SK-N-MC (cell line): Measurements from ENCODE around the gene C19orf81.

Experiments
- EZH2 ChIP-seq: fragments of 200-600 bp; sonication (generic); IDR thresholded peaks from one replicate; pipeline ENCODE4 v1.6.1; 2017; ENCODE audit warnings: antibody characterized with exemption
- FOXP2 ChIP-seq: optimal IDR thresholded peaks from 2 replicates; pipeline ENCODE3; 2011; ENCODE audit warnings: mild to moderate bottlenecking, moderate library complexity; ENCODE audit not compliant: insufficient read depth; ENCODE audit errors: extremely low read length, control extremely low read depth
- POLR2AphosphoS5 ChIP-seq: IDR thresholded peaks from 2 replicates; pipeline ENCODE4 v1.6.1; 2012; ENCODE audit warnings: mild to moderate bottlenecking, low read depth, low read length, borderline replicate concordance

DNA sequence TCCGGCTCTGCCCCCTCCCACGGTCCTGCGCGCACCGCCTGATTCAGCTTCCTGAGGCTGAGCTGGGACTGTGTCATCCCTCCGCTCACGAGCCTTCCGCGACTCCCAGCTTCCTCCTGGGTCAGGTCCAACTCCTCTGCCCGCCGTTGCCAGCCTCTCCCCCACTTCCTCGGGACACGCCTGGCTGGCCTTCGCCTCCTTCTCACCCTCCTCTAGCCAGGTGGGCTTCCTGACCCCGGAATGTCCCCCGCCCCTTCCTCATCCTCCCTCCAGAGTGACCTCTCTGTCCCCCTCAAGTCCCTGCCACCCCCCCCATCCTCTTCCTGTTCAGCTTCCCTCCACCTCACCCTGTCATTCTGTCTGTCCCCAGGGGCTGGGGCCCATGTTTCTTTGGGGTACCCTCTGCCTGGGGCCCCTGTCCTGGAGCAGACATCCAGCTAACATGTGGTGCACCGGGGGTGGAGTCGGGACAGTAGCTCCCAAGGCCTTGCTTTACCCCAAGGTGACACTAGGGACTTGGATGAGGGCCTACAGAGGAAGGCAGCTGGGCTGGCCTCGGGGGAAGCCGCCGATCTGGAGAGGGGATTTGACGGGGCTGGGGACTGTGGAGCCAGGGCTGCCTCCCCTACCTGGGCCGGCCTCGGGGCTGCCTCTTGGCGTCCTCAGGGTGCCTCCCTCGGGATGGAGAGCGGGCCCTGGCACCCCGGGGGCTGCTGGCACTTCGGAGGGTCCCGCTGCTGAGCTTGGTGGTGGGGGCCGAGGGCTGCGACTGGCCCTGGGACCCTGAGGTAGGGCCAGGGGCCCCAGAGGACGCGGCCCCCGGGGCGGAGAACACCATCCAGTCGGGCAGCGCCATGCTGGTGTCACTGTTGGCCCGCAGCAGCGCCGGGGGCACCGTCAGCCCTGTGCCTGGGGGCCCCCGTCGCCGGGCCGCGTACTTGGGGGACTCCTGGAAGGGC lies 53.9 kb downstream of the C19orf81 start:
- TF ChIP-seq POLR2AphosphoS5 (no peak), EZH2 (no peak), FOXP2 (no peak)
